Dermis microvascular lymphatic vessel endothelial cell (primary cell): ENCODE data around the gene AP3D1. TPM values are rescaled to one million over a fixed set of nuclear protein-coding genes. Genes with fewer than 3 reads are reported as not detected.
A peak's percentile ranks its signal among the peaks of the same experiment; 100 is the strongest.
"Not testable (repeated sequence)": the region's sequence is repeated elsewhere in the genome, so short reads cannot be mapped to it uniquely, and the experiment has no call there.

Source experiments
- DNase-seq, 2 donors: peaks; one replicate each; pipeline versions ENCODE4 v3.0.0 to v3.0.0-alpha.2; 2010; ENCODE audit warnings: low read depth in 2 of 2
- total RNA-seq: library from RNA; depleted of rRNA; stranded (reverse); fragments of >200 nt; gene quantifications from 2 replicates; pipeline ENCODE4 v1.2.1, GENCODE V29; 2014

AP3D1 gene
- total RNA-seq, result 57.6 and 85.2 TPM in 2 replicates

DNA sequence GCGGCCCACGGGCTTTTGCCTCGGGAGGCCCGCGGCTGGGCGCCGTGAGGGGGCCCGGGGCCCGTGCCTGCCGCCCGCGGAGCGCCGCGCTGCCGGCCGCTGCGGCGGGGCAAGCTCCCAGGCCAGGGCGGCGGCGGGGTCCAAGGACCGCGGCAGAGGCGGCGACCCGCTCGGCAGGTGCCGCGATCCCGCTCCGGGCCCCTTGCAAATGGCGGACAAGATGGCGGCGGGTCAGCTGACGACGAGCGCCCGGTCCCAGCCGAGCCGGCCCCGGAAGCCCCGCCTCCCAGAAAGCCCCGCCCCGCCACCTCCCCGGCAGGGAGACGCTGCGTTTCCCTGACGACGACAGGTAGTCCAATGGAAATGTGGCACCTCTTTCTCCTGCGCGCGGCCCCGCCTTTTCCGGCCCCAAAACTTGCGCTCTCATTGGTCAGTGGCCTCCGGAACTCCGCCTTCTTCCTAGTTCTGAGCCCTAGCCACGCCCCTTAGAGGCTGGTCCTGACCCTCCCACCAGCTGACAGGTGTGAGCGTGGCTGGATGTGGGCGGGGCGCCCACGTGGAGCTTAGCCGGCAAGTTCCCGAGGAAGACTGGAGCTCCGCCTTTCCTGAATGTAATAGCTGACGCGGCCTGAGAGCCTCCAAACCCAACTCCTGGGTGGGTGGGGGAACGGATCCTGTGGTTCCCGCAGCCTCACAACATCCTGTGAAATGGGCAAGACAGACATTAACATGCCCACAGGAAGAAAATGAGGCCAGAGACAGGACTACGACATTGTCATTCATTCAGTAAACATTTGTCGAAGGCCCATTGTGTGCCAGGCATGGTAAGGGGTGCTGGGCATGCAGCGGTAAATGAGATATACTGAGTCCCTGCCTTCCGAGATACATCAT, at the start of gene AP3D1:
AP3D1 (minus strand) TSS at position 228 of the 891 bp plus-strand sequence. CDS start 232 bp downstream, outside the sequence.
- DNase-seq, result peak; percentile 100

DNA sequence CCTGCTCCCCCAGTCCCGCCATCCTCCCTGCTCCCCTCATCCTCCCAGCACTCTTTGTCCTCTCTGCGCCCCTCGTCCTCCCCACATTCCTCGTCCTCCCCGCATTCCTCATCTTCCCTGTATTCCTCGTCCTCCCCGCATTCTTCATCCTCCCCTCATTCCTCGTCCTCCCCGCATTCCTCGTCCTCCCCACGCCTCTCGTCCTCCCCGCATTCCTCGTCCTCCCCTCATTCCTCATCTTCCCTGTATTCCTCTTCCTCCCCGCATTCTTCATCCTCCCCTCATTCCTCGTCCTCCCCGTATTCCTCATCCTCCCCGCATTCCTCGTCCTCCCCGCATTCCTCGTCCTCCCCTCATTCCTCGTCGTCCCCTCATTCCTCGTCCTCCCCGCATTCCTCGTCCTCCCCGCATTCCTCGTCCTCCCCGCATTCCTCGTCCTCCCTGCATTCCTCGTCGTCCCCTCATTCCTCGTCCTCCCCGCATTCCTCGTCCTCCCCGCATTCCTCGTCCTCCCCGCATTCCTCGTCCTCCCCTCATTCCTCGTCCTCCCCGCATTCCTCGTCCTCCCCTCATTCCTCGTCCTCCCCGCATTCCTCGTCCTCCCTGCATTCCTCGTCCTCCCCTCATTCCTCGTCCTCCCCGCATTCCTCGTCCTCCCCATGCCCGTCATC, 49.4 kb upstream of the AP3D1 start:
- DNase-seq, result not testable (repeated sequence)

DNA sequence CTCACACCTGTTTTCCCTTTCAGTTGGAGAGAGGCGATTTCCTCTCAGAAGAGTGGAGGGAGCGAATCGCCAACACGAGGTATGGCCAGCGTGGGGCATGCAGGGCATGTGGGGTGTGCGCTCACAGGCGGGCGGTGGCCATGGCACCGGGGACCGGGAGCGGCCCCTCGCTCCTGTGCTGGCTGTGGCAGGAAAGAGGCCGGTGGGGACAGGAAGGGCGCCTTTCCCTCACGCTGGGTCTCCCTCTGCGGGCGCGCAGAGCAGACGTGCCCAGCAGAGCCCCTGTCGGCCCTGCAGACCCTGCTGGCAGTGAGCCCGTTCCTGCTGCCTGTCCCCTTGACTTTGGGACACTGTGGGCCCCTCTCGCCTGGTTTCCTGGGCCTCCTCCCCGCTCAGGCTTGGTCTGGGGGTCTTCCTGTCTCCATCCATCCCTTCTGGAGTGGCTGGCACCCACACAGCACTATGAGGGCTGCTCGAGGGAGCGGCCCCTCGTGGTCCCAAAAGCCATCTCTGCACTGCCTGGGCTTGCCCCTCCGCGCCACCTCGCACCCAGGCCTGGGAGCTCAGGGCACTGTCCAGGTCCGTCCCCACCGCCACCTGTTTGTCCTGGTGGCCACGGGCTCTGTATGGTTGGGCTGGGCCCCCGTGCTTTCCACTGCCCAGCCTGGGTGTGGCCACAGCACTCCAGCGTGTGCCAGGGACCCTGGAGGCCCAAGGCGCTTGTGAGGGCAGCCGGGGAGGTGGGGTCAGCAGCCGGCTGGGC, 48.7 kb upstream of the AP3D1 start:
- DNase-seq, result no peak

DNA sequence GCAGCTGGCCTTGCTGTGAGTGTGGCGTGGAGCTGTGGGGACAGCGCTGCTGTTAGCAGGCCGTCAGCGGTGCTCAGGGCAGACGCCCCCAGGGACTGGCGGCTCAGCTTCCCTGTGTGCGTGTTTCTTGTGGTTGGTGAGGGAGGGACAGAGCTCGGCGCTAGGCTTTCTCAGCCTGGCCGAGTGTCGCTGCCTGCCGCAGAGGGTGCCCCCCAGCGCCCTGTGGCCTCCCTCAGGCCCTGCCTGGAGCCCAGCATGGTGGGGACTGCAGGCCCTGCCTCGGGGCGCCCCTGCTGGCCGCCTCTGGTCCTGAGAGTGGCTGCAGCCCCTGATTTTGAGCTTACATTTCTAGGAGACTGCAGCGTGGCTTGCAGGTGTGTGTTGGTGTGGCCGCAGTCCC, 47.8 kb upstream of the AP3D1 start:
- peak in 1 of 2 donors; percentile 5 for DNase-seq

DNA sequence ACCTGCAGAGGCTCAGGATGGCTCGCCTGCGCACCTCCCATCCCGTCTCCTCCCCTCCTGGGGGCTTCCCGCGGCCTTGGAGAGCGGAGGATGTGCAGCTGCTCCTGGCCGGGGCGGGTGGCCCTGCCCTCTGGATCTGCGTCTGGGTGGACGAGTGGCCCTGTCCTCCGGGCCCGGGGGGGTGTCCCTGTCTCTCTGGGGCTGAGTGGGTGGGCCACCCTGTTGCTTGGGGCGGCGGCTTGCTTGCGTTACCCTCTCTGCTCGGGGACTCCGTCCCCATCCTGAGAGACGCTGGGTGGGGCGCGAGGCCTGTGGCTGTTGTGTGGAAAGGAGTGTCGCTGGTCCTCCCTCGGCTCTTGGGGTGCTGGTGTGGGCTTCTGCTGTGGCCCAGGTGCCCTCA, 47.0 kb upstream of the AP3D1 start:
- no peak for DNase-seq

DNA sequence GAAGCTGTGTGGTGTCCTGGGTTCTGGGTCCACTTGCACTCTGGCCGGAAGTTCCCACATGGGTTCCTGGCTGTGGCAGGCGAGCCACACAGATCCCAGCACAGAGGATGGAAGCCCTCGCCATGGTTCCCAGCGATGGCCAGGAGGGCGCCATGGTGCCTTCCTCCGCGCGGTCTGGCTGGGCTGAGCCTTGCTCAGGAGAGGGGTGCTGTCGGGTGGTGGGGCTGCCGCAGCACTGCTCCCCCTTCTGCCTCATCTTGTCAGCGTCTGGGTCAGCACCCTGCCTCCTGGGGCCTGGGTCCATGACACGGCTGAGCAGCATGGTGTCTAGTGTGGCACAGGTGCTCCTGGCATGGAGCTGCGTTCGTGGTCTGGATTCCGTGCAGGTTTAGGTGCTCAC, 45.9 kb upstream of the AP3D1 start:
- DNase-seq, result no peak

DNA sequence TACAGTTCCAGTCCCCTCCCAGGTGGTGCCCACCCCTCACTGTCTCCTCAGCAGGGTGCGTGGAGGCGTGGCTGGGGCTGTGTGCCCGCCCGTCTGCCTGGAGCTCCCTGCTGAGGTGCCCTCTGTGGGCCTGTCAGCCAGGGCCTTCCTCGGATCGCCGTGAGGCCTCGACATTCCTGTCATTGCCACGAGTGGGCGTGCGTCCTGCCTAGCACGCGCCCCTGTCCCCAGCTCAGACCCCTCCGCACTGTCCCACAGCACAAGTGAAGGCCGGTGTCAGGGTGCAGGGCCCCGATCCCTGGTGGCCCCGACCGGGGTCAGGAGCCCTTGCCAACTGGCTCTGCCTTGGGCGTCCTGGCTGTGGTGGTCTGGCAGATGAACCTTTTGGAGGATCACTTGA, 44.5 kb upstream of the AP3D1 start:
- DNase-seq, result no peak

DNA sequence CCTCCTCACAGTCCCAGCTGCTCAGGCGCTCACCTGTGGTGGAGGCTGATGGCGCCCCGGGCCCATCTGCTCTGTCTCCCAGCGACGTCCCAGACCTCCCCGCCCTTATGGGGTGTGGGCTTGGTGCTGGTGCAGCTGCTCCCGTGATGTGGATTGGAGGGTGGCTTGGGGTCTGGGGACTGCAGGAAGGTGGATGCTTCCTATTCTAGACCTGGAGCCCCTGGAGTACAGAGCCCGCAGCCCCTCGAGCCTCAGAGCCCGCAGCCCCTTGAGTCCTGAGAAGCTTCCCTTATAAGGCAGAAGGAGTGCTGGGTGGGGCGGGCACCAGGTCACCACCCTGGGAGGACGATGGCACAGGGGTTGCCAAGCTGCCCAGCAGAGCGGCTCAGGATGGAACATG, 44.0 kb upstream of the AP3D1 start:
- DNase-seq, result no peak

DNA sequence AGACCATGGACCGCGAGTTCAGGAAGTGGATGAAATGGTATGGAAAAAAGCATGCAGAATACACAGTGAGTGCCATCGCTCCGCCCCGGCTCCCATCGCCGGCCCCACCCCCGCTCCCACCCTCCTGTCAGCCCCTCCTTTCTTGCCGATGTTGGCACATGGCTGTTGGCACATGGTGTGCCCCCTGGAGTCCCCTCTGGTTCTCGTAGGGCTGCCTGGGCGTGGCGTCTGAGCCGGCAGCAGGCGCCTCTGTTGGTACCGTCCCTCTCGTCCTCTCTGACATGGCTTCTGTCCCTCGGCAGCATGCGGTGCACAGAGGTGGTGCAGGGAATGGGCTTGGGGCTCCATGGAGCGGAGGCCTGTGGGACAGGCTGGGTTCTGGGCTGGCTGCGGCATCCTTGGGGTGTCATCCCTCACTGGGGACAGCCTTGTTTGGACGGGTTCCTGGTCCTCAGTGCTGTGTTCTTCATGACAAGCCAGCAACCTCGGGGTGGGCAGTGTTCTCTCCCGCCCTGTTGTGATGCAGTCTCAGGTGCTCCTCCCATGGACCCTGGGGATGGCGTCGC, 43.2 kb upstream of the AP3D1 start:
- no peak for DNase-seq

DNA sequence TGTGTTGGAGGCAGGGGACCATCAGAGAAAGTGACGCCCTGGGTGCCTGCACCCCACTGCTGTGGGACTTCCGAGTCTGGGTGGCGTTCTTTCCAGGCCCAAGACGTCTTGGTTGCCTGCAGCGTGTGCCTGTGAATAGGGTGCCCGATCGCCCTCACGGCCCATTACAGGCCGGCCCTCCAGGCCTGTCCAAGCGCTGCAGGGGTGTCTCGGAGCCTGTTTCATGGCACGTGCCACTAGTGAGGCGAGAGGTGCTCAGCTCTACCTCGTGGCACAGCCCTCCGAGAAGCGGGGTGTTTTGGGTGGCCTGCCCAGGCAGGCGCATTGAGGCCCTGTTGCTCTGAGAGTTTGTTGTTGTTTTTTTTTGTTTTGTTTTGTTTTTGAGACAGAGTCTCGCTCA, 42.4 kb upstream of the AP3D1 start:
- no peak for DNase-seq

DNA sequence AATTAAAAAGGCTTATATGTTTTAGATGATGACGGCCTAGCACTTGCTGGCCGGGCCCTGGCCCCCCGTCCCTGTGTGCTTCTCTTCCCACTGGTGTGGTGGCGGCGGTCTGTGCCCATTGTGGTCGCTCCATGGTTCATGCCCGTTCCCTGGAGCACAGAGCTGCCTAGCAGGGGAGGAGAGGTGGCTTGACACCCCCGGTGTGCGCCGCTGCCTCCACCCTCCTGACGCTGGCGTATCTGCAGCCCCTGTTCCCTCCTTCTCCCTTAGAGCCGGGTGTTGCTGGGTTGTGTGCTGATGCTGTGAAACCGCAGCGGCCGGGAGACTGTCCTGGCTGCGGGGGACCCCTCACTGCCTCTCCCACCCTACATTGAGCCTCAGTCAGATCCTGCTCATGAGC, 41.5 kb upstream of the AP3D1 start:
- no peak for DNase-seq

DNA sequence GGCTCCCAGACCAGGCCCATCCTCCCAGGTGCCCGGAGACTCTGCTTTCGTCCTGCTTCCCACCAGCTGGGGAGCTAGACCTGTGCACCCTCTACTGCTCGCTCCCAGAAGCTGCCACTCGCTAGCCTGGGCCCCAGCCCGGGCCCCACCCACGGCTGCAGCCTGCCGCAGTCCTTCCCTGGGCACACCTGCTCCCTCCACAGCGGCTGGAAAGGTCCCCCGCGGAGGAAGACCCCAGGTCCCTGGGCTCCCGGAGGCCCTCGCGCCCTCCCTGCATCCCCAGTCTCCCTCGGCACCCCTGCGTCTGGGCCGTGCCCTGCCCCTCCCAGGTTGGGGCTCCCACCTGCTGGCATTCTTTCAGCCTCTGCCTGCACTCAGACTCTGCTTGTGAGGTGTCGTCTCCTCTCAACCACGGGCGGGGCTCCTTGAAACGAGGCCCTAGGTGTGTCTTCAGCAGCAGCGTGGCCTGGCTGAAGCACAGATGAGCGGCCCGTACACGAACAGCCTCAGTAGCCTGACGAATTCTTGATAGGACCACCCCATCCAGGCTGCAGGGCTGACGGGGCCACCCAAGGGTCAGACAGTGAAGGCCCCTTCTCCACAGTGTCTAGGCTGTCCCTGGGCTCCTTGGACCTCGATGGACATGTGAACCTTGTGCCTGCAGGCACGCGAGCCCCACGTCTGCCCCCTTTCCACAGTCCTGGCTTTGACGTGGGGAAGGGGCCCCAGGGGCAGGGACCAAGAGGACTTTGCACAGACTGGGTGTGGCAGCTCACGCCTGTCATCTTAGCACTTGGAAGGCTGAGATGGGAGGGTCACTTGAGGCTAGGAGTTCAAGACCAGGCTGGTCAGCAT, 40.3 kb upstream of the AP3D1 start:
- DNase-seq, result no peak

DNA sequence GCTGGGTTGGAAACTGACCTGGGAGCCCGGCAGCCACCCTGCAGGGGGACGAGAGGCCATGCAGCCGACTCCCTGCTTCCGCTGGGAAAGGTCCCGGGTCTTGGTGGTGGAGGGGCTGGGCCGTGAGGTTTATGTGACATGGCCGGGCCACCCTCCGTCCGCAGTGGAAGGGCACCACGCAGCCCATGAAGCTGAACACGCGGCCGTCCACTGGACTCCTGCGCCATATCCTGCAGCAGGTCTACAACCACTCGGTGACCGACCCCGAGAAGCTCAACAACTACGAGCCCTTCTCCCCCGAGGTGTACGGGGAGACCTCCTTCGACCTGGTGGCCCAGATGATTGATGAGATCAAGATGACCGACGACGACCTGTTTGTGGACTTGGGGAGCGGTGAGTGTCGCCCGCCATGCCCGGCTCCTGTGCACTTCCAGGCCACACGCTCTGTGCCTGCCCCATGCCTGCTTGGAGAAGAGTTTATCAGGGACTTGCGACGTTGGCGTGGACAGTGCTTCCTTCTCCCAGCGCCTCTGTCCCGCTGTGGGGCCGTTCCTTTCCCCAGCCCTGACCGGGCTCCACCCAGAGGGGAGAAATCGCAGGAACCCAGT, 39.6 kb upstream of the AP3D1 start:
- DNase-seq, result no peak

DNA sequence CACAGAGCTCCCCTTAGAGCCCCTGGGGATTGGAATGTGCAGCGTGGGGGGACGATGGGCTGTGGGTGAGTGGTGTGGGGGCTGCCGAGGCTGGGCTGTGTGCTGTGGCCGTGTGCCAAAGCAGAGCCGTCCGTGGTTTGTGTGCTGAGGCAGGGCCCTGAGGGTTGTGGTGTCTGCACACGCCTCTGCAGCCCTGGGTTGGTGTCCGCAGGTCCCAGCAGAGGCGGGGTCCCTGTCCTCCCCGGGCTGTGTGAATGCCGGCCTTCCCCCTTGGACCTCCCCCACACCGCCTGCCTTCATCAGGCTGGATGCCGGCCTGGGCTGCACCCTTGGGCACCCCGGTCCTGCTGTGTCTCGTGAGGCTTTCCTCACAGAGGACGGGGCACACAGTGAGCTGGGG, 38.5 kb upstream of the AP3D1 start:
- DNase-seq, result no peak

DNA sequence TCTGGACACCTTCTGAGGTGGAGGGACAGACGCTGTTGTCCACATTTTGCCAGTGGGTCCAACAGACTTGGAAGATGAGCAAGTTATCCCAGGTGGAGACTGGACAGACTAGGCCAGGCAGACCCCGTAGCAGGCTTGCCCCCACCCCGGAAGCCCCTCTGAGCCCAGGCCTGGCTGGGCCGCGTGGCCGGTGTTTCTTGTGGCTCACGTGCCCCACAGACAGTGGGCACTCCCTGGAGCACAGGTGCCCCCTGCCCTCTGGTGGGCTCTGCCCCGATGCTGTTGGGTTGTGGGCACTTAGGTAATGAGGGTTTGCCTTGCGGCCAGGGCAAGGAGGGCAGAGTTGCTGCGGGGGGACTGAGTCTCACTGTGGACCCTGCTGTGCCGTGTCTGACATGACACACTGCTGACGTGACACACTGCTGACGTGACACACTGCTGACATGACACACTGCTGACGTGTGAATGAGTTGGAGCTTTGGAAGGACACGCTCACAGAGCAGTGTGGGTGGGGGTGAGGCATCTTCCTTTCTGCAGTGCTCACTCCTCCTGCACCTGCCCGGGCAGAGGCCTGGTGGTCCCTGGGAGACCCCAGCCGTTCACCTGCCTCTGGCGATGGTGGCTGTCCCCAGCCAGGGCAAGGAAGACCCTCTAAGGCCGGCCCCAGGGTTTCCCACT, 37.5 kb upstream of the AP3D1 start:
- no peak for DNase-seq

DNA sequence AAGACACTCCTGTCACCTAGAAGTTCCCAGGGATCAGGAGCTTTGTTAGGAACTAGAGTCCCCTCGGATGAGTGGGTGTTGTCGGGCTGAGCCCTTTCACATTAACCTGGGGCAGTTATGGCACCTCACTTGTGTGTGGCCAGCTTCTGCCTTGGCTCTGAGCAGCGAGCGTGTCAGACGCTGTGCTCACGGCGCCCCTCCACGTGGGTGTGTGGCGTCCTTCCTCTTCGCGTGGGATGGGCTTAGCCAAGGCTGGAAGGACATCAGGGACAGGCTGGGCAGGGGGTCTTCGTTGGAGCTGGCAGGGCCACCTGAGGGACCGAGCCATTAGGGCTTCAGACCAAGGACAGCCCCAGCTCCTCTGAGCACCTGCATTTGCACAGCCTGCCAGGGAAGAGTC, 35.8 kb upstream of the AP3D1 start:
- DNase-seq, result no peak

DNA sequence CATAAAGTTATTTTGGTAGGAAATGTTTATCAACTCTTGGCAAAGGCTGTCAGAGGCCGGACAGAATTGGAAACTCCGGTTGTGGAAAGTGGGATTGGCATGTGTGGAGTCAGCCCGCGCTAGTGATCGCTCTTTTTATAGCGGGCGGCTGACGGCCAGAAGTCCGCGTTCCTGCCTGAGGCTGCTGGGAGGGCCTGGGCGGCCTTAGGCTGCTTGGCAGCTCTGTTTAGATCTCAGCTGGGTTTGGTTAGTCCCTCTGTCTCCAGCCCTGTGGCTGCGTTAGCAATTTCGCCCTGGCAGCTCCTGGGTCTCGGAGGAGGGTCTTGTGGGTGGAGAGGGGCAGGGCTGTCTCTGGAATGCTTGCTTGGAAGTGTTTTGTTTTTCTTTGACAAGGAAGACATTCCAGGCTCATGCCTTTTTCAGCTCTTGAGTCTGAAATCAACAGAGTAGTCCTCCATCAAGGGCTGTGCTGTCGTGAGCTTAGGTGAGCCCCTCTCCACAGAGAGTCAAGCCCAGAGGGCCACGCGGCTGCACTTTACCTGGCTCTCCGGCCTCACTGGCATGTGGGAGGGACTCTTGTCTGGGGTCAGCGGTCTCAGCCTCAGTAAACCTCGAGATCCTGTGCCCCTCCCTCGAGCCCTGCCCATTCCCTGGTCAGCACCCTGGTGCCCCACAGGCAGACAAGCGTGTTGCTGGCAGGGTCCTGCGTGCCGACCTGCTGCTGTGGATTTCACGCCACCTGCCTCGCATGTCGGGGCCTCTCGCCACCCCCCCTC, 34.9 kb upstream of the AP3D1 start:
- peak; percentile 85 to 87 for DNase-seq

DNA sequence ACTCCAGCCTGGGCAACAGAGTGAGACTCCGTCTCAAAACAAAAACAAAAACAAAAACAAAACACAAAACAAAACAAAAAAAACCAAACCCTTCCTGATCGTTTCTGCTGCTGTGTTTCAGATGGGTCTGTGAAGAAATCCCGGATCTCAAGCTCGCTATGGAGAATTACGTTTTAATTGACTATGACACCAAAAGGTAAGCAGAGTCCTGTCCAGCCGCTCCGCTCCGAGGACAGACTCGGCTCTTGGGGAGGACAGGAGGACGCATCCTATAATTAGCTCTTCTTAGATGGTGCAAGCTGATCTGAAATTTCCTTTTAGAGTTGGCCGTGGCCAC, 34.3 kb upstream of the AP3D1 start:
- no peak for DNase-seq

DNA sequence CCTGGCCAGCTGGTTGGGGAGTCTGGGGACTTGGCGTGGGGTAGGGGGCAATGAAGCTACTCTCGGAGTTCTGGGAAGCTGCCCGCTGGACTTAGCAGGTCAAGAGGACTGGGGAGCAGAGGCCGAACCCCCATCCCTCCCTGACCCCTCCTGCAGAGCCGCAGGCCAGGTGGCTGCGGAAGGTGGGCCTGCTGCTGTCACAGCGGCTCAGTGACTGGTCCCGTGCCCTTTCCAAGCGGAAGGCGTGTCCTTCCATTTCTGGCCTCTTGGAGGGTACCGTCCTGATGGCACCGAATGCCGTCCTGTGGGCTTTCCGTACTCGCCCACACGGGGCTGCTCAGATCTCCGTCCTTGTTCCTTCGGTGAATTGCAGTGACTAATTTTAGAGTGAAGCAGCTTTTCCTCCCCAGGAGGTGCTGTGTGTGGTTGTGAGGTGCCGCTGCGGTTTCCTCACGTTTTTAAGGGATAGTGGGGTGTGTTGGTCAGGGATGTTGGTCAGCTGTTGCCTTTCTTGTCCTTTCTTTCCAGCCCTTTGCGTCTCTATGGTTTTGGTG, 33.1 kb upstream of the AP3D1 start:
- no peak for DNase-seq
